Gastrocnemius medialis (tissue), 4 donors: Measurements from ENCODE around the gene MED16. TPM values are rescaled to one million over a fixed set of nuclear protein-coding genes. Genes with fewer than 3 reads are reported as not detected.

ENCODE experiments used
- ATAC-seq, 2 donors: fragments of 150-250 bp; one replicate each; pipeline ENCODE4 v1.9.1; 2016
- DNase-seq, 2 donors: peaks; one replicate each; pipeline ENCODE4 v3.0.0-alpha.2; 2019
- H3K27ac ChIP-seq, 4 donors: fragments of 200-600 bp; sonication (generic); 1 replicate in 1 of 4; 2 replicates in 3 of 4; pipeline ENCODE4 v1.5.1; 2016 to 2018; ENCODE audit warnings: mild to moderate bottlenecking in 2 of 4, moderate library complexity in 1 of 4
- H3K27me3 ChIP-seq, 3 donors: fragments of 200-600 bp; sonication (generic) in 2 of 3; 1 replicate in 1 of 3; 2 replicates in 2 of 3; pipeline versions ENCODE4 v1.5.1 to v1.6.0; 2016 to 2019; ENCODE audit warnings: mild to moderate bottlenecking in 1 of 3, moderate library complexity in 1 of 3
- H3K36me3 ChIP-seq, 2 donors: fragments of 200-600 bp; sonication (generic) in 1 of 2; one replicate each; pipeline ENCODE4 v1.5.1; 2017 to 2018
- H3K4me1 ChIP-seq, 2 donors: fragments of 200-600 bp; sonication (generic) in 1 of 2; one replicate each; pipeline ENCODE4 v1.5.1; 2016 to 2017; ENCODE audit warnings: mild to moderate bottlenecking in 2 of 2
- H3K4me3 ChIP-seq, 4 donors: fragments of 200-600 bp; sonication (generic) in 3 of 4; 1 replicate in 1 of 4; 2 replicates in 3 of 4; pipeline ENCODE4 v1.5.1; 2016 to 2019; ENCODE audit warnings: mild to moderate bottlenecking in 2 of 4
- H3K9me3 ChIP-seq, 3 donors: fragments of 200-600 bp; sonication (generic) in 2 of 3; 1 replicate in 1 of 3; 2 replicates in 2 of 3; pipeline ENCODE4 v1.5.1; 2016 to 2019
- CTCF ChIP-seq, 5 experiments: fragments of 450-650 bp in 3 of 5; fragments of 200-600 bp in 2 of 5; sonication (generic) in 2 of 5; IDR thresholded peaks in 4 of 5; conservative IDR thresholded peaks in 1 of 5; 1 replicate in 4 of 5; 2 replicates in 1 of 5; pipeline ENCODE4 v1.5.1; 2016 to 2019; ENCODE audit warnings: antibody characterized with exemption in 5 of 5, mild to moderate bottlenecking in 3 of 5, moderate library complexity in 3 of 5
- POLR2A ChIP-seq, 2 donors: fragments of 450-650 bp; IDR thresholded peaks; one replicate each; pipeline ENCODE4 v1.6.1; 2017; ENCODE audit warnings: antibody characterized with exemption in 2 of 2, mild to moderate bottlenecking in 2 of 2, moderate library complexity in 2 of 2
- in situ Hi-C, 4 donors: fragments of 200-750 bp; cut with MboI; loops; one replicate each; pipeline versions ENCODE4 v1.15.0 to v1.8.0; 2017; ENCODE audit warnings: low sequenced_read_pairs in 4 of 4
- intact Hi-C: fragments of 100-400 bp; cut with DNase I; formaldehyde crosslinking; loops from one replicate; pipeline ENCODE4 v1.15.1; 2023; ENCODE audit warnings: low total_unique reads
- total RNA-seq, 4 donors: library from RNA; depleted of rRNA; stranded (reverse); fragments of >200 nt; gene quantifications; one replicate each; pipeline versions ENCODE4 v1.1.0 to v1.2.3, GENCODE V29; 2016

The MED16 gene
- total RNA-seq, 4 donors from 2014 or later, result 22.0 to 67.6 (median 54.6) TPM

- intact Hi-C loops, result no loop called here
- no peak for ATAC-seq
- in situ Hi-C loops, result no loop called here
- no peak overlapping the region for H3K27ac ChIP-seq
- peak overlapping the region in 3 of 4 donors; percentile 17 to 32 (median 28) for H3K4me3 ChIP-seq
- H3K4me1 ChIP-seq, result peaks cover 9 to 21% of the 10 kb centered on the region in 2 donors
- H3K9me3 ChIP-seq, result no peaks in the 10 kb centered on the region
- DNase-seq, result no peak
- no peak for TF ChIP-seq POLR2A (IDR thresholded peaks at IDR 0.05)
- no peaks in the 10 kb centered on the region for H3K36me3 ChIP-seq
- peaks cover 37 to 57% (median 53%) of the 10 kb centered on the region in 3 donors for H3K27me3 ChIP-seq
Measured at GRCh38 chr19:916645-917322, 23.8 kb upstream of the MED16 start.

- in situ Hi-C loops (no loop called here), intact Hi-C loops (loop anchor here (1.0 kb wide), 1 partner anchor 20 kb away; the partner anchor contains the start of genes MED16 and RNU6-9)
- Histone ChIP-seq H3K4me1 (peaks cover 4 to 21% of the 10 kb centered on the region in 2 donors), H3K36me3 (no peaks in the 10 kb centered on the region), H3K4me3 (peak within 1 kb of the TSS; percentile 72 to 90 (median 84)), H3K27me3 (peaks cover 16 to 24% (median 22%) of the 10 kb centered on the region in 3 donors), H3K27ac (peak within 1 kb of the TSS; percentile 76 to 90 (median 84)), H3K9me3 (no peaks in the 10 kb centered on the region)
- ATAC-seq, result peak; percentile 93 to 95
- DNase-seq, result peak; percentile 60 to 65
- TF ChIP-seq CTCF (IDR thresholded peaks at IDR 0.05 in 4 of 5, conservative IDR thresholded peaks at IDR 0.05 in 1 of 5) (no peak), POLR2A (IDR thresholded peaks at IDR 0.05) (peak; percentile 62 to 77)
Measured at GRCh38 chr19:913080-913748, 20.2 kb upstream of the MED16 start, which contains the start of gene R3HDM4. Gene R3HDM4, minus strand, starts transcription at chr19:913219. Its CDS starts 62 bp downstream, at chr19:913157.

GRCh38 chr19:912181-913079 is 19.4 kb upstream of the MED16 start:
- H3K9me3 ChIP-seq, result no peaks in the 10 kb centered on the region
- in situ Hi-C loops (no loop called here), intact Hi-C loops (loop anchor here (1.0 kb wide), 1 partner anchor 19 kb away; the partner anchor contains the start of genes MED16 and RNU6-9)
- H3K36me3 ChIP-seq, result no peaks in the 10 kb centered on the region
- peak overlapping the region; percentile 63 to 85 (median 78) for H3K27ac ChIP-seq
- no peak for TF ChIP-seq CTCF (IDR thresholded peaks at IDR 0.05 in 4 of 5, conservative IDR thresholded peaks at IDR 0.05 in 1 of 5)
- no peak for TF ChIP-seq POLR2A (IDR thresholded peaks at IDR 0.05)
- peaks cover 8 to 16% (median 14%) of the 10 kb centered on the region in 3 donors for H3K27me3 ChIP-seq
- ATAC-seq, result peak; percentile 69 to 72
- DNase-seq, result no peak
- peak overlapping the region; percentile 72 to 87 (median 82) for H3K4me3 ChIP-seq
- H3K4me1 ChIP-seq, result peaks cover 4 to 16% of the 10 kb centered on the region in 2 donors

- H3K27ac ChIP-seq, result no peak overlapping the region
Measured at GRCh38 chr19:911197-912033, 18.4 kb upstream of the MED16 start.

More at GRCh38 chr19:911197-912033, 18.4 kb upstream of the MED16 start:
- DNase-seq, result no peak
- intact Hi-C loops (no loop called here), in situ Hi-C loops (no loop called here)
- TF ChIP-seq POLR2A (IDR thresholded peaks at IDR 0.05) (no peak), CTCF (IDR thresholded peaks at IDR 0.05 in 4 of 5, conservative IDR thresholded peaks at IDR 0.05 in 1 of 5) (no peak)
- no peak for ATAC-seq
- Histone ChIP-seq H3K4me3 (no peak overlapping the region), H3K4me1 (peaks cover 4 to 11% of the 10 kb centered on the region in 2 donors), H3K27me3 (peaks cover 0 to 6% (median 4%) of the 10 kb centered on the region in 3 donors), H3K36me3 (no peaks in the 10 kb centered on the region), H3K9me3 (no peaks in the 10 kb centered on the region)
